Stimulated activated memory B cell treated with anti-CD40 and anti-IgM and Interleukin-4, amounts not matched to agents 10 μg/mL and 1 μg/mL and 100 μg/mL, for 72 hours (primary cell): ENCODE measurements around the gene ZNF488.

Source experiments
- ATAC-seq: fragments of 150-1000 bp; cut with Tn5 transposase; 2 replicates; pipeline ENCODE4 v1.10.0; 2021
- H3K27ac Mint-ChIP-seq: one replicate; pipeline ENCODE4 v1.8.0; 2022; ENCODE audit warnings: mild to moderate bottlenecking, mixed read lengths
- H3K27me3 Mint-ChIP-seq: one replicate; pipeline ENCODE4 v1.8.0; 2022; ENCODE audit warnings: mixed read lengths
- H3K36me3 Mint-ChIP-seq: one replicate; pipeline ENCODE4 v1.8.0; 2022; ENCODE audit warnings: mixed read lengths
- H3K4me1 Mint-ChIP-seq: one replicate; pipeline ENCODE4 v1.8.0; 2022; ENCODE audit warnings: mixed read lengths
- H3K4me3 Mint-ChIP-seq: one replicate; pipeline ENCODE4 v1.8.0; 2022; ENCODE audit warnings: mild to moderate bottlenecking, moderate library complexity, mixed read lengths
- H3K9me3 Mint-ChIP-seq: one replicate; pipeline ENCODE4 v1.8.0; 2022; ENCODE audit warnings: mixed read lengths

ZNF488 gene

DNA sequence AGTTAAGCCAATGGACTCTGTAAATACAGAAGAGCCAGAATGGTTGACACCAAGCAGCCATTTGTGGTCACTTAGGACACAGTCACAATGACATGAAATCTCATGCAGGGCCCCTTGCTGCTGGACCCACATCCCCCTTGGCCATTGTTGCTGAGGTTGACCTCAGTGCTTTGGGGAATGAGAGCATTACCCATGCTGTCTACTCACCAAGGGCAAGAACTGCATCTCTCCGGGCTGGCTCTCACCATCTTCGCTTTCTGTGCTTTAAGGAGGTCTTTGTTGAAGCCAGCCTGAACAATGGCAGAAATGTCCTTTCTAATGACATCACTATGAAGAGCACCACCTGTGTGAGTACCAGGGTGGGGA, 30.1 kb upstream of the ZNF488 start:
- Mint-ChIP-seq H3K4me1 (no peaks in the 10 kb centered on the region), H3K27me3 (no peaks in the 10 kb centered on the region), H3K27ac (no peak overlapping the region), H3K36me3 (no peaks in the 10 kb centered on the region), H3K9me3 (no peaks in the 10 kb centered on the region), H3K4me3 (no peak overlapping the region)
- ATAC-seq = no peak

DNA sequence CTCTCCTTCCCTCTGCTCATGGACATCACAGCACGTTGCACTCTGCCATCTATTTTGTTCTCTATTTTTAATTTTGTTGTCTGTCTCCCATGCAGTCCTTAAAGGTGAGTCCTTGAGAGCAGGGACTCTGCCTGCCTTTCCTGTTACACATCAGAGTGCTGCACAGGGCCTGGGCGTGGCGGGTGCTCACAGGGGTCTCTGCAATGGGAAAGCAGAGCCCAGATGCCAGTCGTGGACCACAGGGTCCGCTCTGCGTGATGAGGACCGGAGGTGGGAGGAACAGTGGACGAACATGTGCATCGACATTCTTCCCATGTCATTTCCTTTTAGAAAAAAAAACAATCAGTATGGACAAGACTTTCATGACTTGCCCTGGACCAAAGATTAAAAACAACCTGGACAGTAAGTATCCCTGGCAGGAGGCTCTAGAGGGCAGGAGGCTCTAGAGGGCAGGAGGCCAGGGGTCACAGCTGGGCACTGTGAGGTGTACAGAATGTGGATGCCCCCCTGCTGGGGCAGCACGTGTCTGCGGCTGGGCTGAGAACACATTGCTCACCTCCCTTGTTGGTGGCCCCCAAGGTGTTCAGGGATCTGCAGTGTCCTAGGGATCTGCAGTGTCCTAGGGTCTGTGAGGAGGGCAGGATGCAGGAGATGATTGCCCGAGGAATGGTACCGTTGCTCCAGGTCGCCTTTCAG, 29.6 kb upstream of the ZNF488 start:
- no peak overlapping the region for H3K4me3 Mint-ChIP-seq
- no peak overlapping the region for H3K27ac Mint-ChIP-seq
- no peaks in the 10 kb centered on the region for H3K9me3 Mint-ChIP-seq
- no peak for ATAC-seq
- H3K4me1 Mint-ChIP-seq = no peaks in the 10 kb centered on the region
- no peaks in the 10 kb centered on the region for H3K36me3 Mint-ChIP-seq
- no peaks in the 10 kb centered on the region for H3K27me3 Mint-ChIP-seq

DNA sequence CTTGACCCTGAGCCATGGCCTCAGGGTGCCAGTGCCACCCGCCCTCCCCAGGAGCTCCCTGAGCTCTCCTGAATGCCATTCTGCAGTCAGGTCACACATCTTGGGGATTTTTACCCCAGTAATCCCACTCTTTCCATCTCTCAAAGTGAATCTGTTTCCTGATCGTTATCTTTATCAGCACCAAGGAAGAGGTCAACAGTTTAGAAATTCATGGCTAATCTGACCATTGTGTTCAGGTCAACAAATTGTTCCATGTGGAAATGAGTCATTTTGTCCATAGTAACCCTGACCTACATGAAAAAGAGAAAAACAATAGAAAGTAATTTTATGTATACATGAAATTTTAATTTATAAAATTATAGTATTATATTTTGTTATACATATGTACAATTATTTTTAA, 28.8 kb upstream of the ZNF488 start:
- no peaks in the 10 kb centered on the region for H3K27me3 Mint-ChIP-seq
- no peaks in the 10 kb centered on the region for H3K36me3 Mint-ChIP-seq
- no peak for ATAC-seq
- no peaks in the 10 kb centered on the region for H3K9me3 Mint-ChIP-seq
- H3K4me3 Mint-ChIP-seq = no peak overlapping the region
- no peaks in the 10 kb centered on the region for H3K4me1 Mint-ChIP-seq
- H3K27ac Mint-ChIP-seq = no peak overlapping the region

DNA sequence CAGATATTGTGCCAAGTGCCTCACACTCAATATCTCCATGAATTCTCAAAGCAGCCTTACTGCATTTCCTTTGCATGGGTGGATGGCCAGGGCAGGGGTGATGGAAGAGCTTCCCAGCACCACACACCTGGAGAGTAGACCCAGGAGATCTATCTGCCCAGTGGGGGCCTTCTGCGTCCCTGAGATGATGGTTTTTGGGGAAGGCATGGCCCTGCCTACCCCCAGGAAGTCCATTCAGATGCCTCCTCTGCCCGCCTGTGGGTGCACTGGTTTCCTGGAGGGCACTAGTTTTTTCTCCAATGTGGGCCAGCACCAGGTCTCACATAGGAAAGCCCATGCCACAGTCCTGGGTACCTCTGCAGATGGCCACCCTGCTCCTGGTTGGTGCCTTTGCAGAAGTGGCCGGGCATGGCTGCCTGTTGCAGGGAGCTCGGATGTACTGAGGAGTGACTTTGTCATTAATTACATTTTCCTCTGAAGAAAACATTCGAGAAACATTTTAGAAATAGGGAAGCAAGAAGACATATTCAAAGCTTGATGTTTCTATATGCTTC, 28.2 kb upstream of the ZNF488 start:
- Mint-ChIP-seq H3K4me1 (no peaks in the 10 kb centered on the region), H3K27ac (no peak overlapping the region), H3K27me3 (no peaks in the 10 kb centered on the region), H3K4me3 (no peak overlapping the region), H3K36me3 (no peaks in the 10 kb centered on the region), H3K9me3 (no peaks in the 10 kb centered on the region)
- ATAC-seq = no peak

DNA sequence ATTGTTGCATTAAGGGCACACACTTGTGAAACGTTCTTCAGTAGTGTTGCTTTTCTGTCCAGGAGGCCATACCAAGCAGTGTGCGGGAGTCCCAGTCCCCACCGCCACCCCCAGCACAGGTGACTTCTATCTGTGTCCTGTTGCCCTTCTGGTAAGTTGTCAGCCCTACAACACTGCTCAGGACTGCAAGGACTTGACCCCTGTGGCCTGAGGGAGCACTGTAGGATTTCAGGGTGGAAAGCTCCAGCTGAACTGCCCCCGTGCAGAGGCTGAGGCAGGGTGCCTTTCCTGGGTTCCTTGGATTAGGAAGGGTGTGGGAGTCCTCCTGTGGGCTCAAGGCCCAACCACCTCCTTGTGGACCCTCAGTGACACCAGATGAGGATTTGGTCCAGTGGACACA, 26.8 kb upstream of the ZNF488 start:
- ATAC-seq = no peak
- no peak overlapping the region for H3K4me3 Mint-ChIP-seq
- no peak overlapping the region for H3K27ac Mint-ChIP-seq

DNA sequence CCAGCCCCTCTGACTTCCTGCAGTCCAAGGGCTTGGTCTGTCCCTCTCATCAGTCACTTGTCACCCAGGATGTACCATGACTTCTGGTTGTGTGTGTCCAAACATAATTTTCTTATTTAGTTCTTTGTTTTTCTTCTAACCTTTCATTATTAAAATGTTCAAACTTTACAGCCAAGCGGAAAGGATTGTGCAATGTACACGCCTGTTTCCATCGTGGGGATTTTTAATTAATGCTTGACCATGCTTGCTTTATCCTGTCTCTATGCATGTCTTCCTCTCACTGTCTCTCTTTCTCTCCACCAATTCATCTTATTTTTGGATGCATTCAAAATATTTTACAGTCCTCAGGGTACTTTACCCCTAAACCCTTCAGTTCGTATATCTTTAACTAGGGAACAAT, 26.2 kb upstream of the ZNF488 start:
- Mint-ChIP-seq H3K27ac (no peak overlapping the region), H3K9me3 (no peaks in the 10 kb centered on the region), H3K4me3 (no peak overlapping the region), H3K36me3 (no peaks in the 10 kb centered on the region), H3K4me1 (no peaks in the 10 kb centered on the region), H3K27me3 (no peaks in the 10 kb centered on the region)
- no peak for ATAC-seq

More for the DNA sequence above, 26.8 kb upstream of the ZNF488 start:
- Mint-ChIP-seq H3K4me1 (no peaks in the 10 kb centered on the region), H3K36me3 (no peaks in the 10 kb centered on the region), H3K9me3 (no peaks in the 10 kb centered on the region), H3K27me3 (no peaks in the 10 kb centered on the region)

DNA sequence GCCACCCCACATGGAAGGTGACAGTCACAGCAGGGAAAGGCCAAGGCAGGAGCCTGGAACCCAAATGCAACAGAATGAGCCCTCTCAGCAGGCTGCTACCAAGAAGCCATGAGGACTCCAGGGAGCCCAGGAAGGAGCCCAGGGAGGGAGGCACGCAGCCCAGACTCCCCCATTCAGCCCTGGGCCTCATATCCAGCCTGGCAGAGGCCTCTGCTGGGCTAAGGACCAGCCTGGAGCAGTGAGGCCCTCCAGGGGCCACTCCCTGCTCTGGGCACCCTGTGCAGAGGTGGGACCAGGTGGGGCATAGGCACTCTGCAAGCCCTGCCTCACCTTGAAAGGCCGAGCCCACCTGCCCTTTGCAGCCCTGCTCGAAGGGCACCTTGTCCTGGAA, 25.8 kb upstream of the ZNF488 start:
- H3K36me3 Mint-ChIP-seq = no peaks in the 10 kb centered on the region
- no peak overlapping the region for H3K4me3 Mint-ChIP-seq
- no peaks in the 10 kb centered on the region for H3K4me1 Mint-ChIP-seq
- no peak overlapping the region for H3K27ac Mint-ChIP-seq
- no peaks in the 10 kb centered on the region for H3K9me3 Mint-ChIP-seq
- ATAC-seq = peak; percentile 24
- no peaks in the 10 kb centered on the region for H3K27me3 Mint-ChIP-seq

DNA sequence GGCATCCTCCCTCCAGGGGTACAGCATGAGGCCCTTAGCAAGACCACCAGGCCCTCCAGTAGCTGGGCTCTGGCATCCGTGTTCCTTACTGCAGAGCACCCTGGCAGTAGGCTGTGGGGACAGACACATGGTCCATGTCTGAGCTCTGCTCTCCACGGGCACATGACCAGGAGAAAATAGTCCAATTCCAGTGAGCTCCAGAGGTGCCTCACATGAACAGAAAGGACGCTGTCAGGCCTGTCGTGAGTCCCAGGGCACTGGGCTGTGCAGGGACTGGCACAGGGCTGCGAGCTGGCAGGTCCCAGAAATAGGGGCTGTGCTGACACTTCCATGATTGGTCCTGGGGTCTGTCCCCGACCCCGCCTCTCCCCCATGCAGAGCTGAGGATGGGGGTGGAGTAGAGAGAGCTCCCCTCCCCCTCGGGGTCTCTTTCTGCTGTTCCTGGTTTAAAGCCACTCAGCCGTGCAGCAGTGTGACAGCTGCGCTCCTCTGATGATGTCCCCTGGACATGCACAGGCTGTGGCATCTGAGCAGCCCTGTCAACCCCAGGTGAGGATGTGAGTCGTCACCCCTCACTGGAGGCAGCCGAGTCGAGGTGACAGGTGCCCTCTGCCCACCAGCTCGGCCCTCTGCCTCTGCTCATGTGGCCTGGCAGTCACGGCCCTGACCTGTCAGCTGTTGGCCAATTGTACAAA, 25.2 kb upstream of the ZNF488 start:
- H3K9me3 Mint-ChIP-seq = no peaks in the 10 kb centered on the region

DNA sequence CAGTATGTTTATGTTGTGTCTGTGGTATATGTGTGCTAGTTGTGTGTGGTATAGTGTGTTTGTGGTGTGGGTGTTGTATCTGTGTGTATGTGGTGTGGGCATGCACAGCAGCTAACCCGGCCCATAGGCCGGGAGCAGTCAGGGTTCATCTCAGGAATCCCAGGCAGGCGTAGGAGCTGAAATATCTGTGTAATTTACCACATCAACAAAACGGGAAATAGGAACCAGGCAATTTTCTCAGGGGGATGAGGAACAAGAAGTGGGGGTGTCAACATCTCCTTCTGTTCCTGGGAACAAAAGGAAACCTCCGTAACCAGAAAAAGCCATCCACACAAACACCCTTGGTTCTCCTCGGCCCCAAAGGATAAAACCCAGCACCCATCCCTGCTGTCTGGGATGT, 24.5 kb upstream of the ZNF488 start:
- no peaks in the 10 kb centered on the region for H3K9me3 Mint-ChIP-seq
- no peaks in the 10 kb centered on the region for H3K36me3 Mint-ChIP-seq
- H3K27me3 Mint-ChIP-seq = peaks cover 7% of the 10 kb centered on the region
- no peak overlapping the region for H3K27ac Mint-ChIP-seq
- no peak overlapping the region for H3K4me3 Mint-ChIP-seq
- H3K4me1 Mint-ChIP-seq = no peaks in the 10 kb centered on the region
- no peak for ATAC-seq

More for the DNA sequence above, 25.2 kb upstream of the ZNF488 start:
- H3K27me3 Mint-ChIP-seq = no peaks in the 10 kb centered on the region
- peak; percentile 18 for ATAC-seq
- no peak overlapping the region for H3K4me3 Mint-ChIP-seq
- H3K36me3 Mint-ChIP-seq = no peaks in the 10 kb centered on the region
- H3K4me1 Mint-ChIP-seq = no peaks in the 10 kb centered on the region
- H3K27ac Mint-ChIP-seq = no peak overlapping the region

DNA sequence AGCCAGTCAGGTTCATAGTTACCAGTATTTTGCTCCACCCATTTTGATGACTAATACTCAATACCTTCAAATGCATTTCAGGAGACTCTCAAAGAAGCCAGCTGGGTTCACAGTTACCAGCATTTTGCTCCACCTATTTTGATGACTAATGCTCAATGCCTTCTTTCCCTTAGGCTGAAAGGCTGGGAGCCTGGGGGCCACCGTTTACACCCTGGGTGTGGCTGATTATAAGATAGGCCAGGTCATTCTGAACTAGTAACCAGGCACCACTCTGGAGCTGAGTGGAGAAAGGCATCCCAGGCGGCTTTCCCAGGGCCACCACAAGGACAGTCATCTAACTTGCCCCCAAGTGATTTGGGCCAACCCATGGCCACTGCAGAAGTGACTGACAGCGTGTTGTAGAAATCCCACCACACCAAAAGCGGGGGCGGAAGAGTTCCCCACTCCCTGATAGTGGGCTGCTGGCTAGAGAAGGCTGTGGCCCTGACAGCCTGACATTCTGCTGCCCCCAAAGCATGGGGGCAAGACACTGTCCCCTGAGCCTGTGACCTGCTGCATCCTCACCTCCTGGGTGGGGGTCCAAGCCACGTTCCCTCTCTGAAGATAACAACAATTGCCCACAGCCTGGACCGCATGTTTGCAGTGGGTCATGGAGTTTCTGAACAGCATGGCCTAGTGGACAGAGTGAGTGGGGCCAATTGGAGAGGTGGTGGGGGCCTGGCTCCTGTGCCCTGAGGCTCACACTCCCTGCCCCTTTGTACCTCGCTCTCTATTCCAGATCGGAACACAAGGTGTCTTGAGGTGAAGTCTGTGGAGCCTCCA, 23.0 kb upstream of the ZNF488 start:
- H3K36me3 Mint-ChIP-seq = no peaks in the 10 kb centered on the region
- no peaks in the 10 kb centered on the region for H3K9me3 Mint-ChIP-seq
- no peaks in the 10 kb centered on the region for H3K4me1 Mint-ChIP-seq
- H3K4me3 Mint-ChIP-seq = no peak overlapping the region
- ATAC-seq = no peak
- H3K27me3 Mint-ChIP-seq = peaks cover 20% of the 10 kb centered on the region
- no peak overlapping the region for H3K27ac Mint-ChIP-seq

DNA sequence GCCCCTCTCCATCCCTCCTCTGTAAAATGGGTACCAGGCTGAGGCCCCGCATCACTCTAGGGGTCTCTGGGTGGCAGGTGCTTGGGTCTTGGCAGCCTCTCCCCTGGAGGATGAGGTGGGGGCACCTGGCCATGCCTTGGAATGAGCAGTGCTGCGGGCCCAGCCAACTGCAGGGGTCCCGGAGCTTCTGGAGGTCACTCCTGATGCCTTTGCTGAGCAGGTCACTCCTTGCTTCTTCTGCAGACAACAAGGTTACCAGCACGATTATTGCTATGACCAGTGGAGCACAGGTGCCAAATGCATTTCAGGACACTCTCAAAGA, 22.4 kb upstream of the ZNF488 start:
- Mint-ChIP-seq H3K4me3 (no peak overlapping the region), H3K27ac (no peak overlapping the region), H3K27me3 (peaks cover 26% of the 10 kb centered on the region), H3K9me3 (no peaks in the 10 kb centered on the region), H3K36me3 (no peaks in the 10 kb centered on the region), H3K4me1 (no peaks in the 10 kb centered on the region)
- ATAC-seq = no peak

DNA sequence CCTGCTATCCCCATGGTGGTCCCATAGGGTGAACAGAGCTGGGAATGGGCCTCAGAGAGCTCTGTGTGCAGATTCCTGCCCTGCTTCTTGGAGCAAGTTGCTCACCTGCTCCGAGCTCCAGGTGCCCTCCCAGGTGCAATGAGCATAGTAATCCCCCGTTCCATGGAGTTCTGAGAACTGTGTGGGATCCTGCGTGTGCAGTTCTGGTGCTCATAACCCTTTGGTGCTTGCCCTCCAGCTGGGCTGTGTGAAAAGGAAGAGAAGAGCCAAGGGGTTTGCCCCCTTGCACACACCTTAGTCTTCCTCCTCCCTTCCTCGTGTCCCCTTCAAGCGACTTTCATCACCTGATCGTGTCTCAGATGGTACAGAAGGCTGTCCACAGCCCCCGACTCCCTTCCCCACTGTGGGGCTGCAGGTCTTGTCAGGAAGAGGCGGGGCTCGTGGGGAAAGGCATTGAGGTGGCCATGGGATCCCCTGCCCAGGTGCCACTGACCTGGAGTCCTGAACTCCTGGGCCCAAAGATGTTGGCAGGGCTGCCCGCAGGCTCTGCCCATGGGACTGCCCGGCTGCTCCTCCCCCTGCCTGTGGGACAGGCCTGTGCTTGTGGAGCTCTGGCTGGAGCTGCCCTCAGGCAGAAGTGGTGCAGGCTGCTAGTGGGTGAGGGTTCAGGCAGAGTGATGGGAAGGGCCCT, 21.9 kb upstream of the ZNF488 start:
- Mint-ChIP-seq H3K27me3 (peaks cover 31% of the 10 kb centered on the region), H3K4me3 (no peak overlapping the region), H3K36me3 (no peaks in the 10 kb centered on the region), H3K9me3 (no peaks in the 10 kb centered on the region), H3K4me1 (no peaks in the 10 kb centered on the region), H3K27ac (no peak overlapping the region)
- no peak for ATAC-seq

DNA sequence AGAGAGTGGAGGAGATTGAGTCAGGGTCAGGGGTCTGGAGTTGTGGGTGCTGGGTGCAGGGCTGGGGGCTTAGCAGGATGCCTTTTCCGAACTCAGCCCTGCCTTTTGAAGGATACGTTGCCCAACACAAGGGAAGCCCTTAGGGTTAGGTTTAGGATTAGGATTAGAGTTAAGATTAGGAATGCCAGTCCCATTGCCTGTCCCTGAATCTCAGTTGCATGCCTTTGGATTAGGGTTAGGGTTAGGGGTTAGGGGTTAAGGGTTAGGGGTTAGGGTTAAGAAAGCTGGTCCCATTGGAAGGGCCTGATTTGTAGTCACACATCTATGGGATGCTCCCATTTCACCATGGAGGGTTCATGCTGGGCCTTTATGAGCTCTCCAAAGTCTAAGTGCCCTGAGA, 20.8 kb upstream of the ZNF488 start:
- Mint-ChIP-seq H3K27me3 (peaks cover 31% of the 10 kb centered on the region), H3K4me1 (no peaks in the 10 kb centered on the region), H3K9me3 (no peaks in the 10 kb centered on the region), H3K4me3 (no peak overlapping the region), H3K36me3 (no peaks in the 10 kb centered on the region), H3K27ac (no peak overlapping the region)
- ATAC-seq = no peak

DNA sequence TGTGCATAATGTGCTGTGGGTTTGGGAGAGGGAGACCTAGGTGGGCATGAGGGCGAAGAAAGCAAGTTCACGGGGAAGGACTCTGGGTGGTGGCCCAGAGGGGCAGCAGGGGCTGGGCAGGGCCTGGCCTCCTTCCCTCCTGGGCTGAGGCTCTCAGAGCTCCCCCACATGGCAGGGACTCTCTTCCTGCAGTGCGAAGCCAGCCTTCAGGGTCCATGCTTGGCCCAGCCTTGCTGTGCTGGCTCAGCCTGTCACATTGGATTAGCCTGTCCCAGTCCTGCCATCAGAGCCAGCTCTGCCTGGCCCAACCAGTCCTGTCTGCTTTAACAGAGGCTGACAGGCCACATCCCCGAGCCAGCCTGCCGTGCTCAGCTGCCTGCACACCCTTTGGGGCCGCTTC, 20.4 kb upstream of the ZNF488 start:
- Mint-ChIP-seq H3K27ac (no peak overlapping the region), H3K36me3 (no peaks in the 10 kb centered on the region), H3K4me1 (no peaks in the 10 kb centered on the region), H3K4me3 (no peak overlapping the region), H3K27me3 (peaks cover 31% of the 10 kb centered on the region), H3K9me3 (no peaks in the 10 kb centered on the region)
- peak; percentile 32 for ATAC-seq
